HCT116 (cell line): ENCODE measurements around the gene SUPT6H. TPM values are rescaled to one million over a fixed set of nuclear protein-coding genes. Genes with fewer than 3 reads are reported as not detected.

Experiments used
- ATAC-seq: fragments of 200-7000 bp; cut with Tn5 transposase; 2 replicates; pipeline ENCODE4 v1.9.1; 2020; ENCODE audit warnings: mild to moderate bottlenecking, moderate library complexity
- BruUV-seq: library from RNA; stranded (reverse); fragments of 400-500 nt; replicated peaks from 2 replicates; lab custom pipeline; 2021; lab: Mats Ljungman, UMichigan
- CTCF ChIA-PET: fragments of 300-600 bp; sonication (Branson Sonifier 250); formaldehyde crosslinking; loops from one replicate; lab custom pipeline; 2021; ENCODE audit warnings: antibody characterized with exemption; lab: Charles Lee
- POLR2A ChIA-PET: fragments of 300-600, 350-600 bp; sonication (Branson Sonifier 250); formaldehyde crosslinking; loops from one replicate; lab custom pipeline; 2021; ENCODE audit warnings: antibody characterized with exemption; lab: Charles Lee
- RAD21 ChIA-PET, 2 experiments: fragments of 300-600 bp; sonication (Branson Sonifier 250); formaldehyde crosslinking; loops; one replicate each; lab custom pipeline; 2023; ENCODE audit warnings: low total read pairs in 2 of 2; ENCODE audit not compliant: uncharacterized antibody in 2 of 2, unreplicated experiment in 2 of 2, low non-redundant PET in 1 of 2; lab: Charles Lee
- DNase-seq: peaks from one replicate; pipeline ENCODE4 v3.0.0-alpha.2; 2010; ENCODE audit warnings: low read depth, low spot score
- H2AFZ ChIP-seq: fragments of 200-600 bp; shearing (Covaris generic), sonication (generic); 2 replicates; pipeline ENCODE4 v1.6.1; 2017; ENCODE audit warnings: low read depth, mixed run types, mixed read lengths, antibody characterized with exemption, low read length; ENCODE audit not compliant: poor library complexity, severe bottlenecking
- H3K27ac ChIP-seq: 2 replicates; pipeline ENCODE4 v1.5.1; 2012; ENCODE audit warnings: low read depth, low read length
- H3K27me3 ChIP-seq: fragments of 200-600 bp; sonication (generic); 2 replicates; pipeline ENCODE4 v1.6.1; 2016; ENCODE audit warnings: mixed run types, low read length, mixed read lengths; ENCODE audit not compliant: insufficient read depth
- H3K36me3 ChIP-seq, 2 experiments: fragments of 200-500 bp in 1 of 2; fragments of 200-600 bp in 1 of 2; sonication (Bioruptor generic) in 1 of 2; sonication (generic) in 1 of 2; 2 replicates each; pipeline versions ENCODE4 v1.5.1 to v1.6.1; 2014 to 2016; ENCODE audit warnings: low read length in 2 of 2, inconsistent platforms in 1 of 2, mixed read lengths in 1 of 2, mixed run types in 1 of 2; ENCODE audit not compliant: insufficient read depth in 2 of 2, control insufficient read depth in 1 of 2
- H3K4me1 ChIP-seq, 2 experiments: fragments of 200-600 bp in 1 of 2; sonication (generic) in 1 of 2; 2 replicates each; pipeline versions ENCODE4 v1.5.1 to v1.6.1; 2012 to 2017; ENCODE audit warnings: low read length in 2 of 2, inconsistent platforms in 1 of 2, mild to moderate bottlenecking in 1 of 2, mixed read lengths in 1 of 2, mixed run types in 1 of 2, moderate library complexity in 1 of 2; ENCODE audit not compliant: insufficient read depth in 2 of 2, control insufficient read depth in 1 of 2
- H3K4me2 ChIP-seq: fragments of 200-600 bp; sonication (generic); 2 replicates; pipeline ENCODE4 v1.6.1; 2017; ENCODE audit warnings: mixed run types, low read length, mixed read lengths
- H3K4me3 ChIP-seq, 2 experiments: fragments of 200-600 bp in 1 of 2; sonication (generic) in 1 of 2; replicated peaks in 1 of 2; 2 replicates each; pipeline ENCODE4 v1.5.1; 2011 to 2016; ENCODE audit warnings: low read length in 2 of 2, control low read depth in 1 of 2, low read depth in 1 of 2, mild to moderate bottlenecking in 1 of 2, mixed read lengths in 1 of 2, mixed run types in 1 of 2
- H3K79me2 ChIP-seq: fragments of 200-600 bp; sonication (generic); 2 replicates; pipeline ENCODE4 v1.6.1; 2017; ENCODE audit warnings: mild to moderate bottlenecking, mixed run types, low read length, moderate library complexity, mixed read lengths; ENCODE audit not compliant: insufficient read depth
- H3K9ac ChIP-seq: fragments of 200-600 bp; sonication (generic); 2 replicates; pipeline ENCODE4 v1.6.1; 2016; ENCODE audit warnings: low read length, mixed read lengths
- H3K9me2 ChIP-seq: fragments of 200-600 bp; sonication (generic), shearing (Covaris generic); 2 replicates; pipeline ENCODE4 v1.6.1; 2017; ENCODE audit warnings: mixed run types, mild to moderate bottlenecking, moderate library complexity; ENCODE audit not compliant: insufficient read depth
- H3K9me3 ChIP-seq, 2 experiments: fragments of 200-500 bp in 1 of 2; fragments of 200-600 bp in 1 of 2; sonication (Bioruptor generic) in 1 of 2; sonication (generic) in 1 of 2; 2 replicates each; pipeline ENCODE4 v1.6.1; 2014 to 2017; ENCODE audit warnings: low read length in 2 of 2, mixed read lengths in 2 of 2, inconsistent platforms in 1 of 2, low read depth in 1 of 2, mild to moderate bottlenecking in 1 of 2, mixed run types in 1 of 2, moderate library complexity in 1 of 2; ENCODE audit not compliant: control insufficient read depth in 1 of 2, insufficient read depth in 1 of 2
- H4K20me1 ChIP-seq: fragments of 200-600 bp; sonication (generic), shearing (Covaris generic); 2 replicates; pipeline ENCODE4 v1.6.1; 2017; ENCODE audit warnings: mixed run types, mild to moderate bottlenecking, moderate library complexity; ENCODE audit not compliant: insufficient read depth
- YY1 ChIP-seq: IDR thresholded peaks from 2 replicates; pipeline ENCODE4 v1.6.1; 2011; ENCODE audit warnings: low read length, low read depth, moderate library complexity, mild to moderate bottlenecking; ENCODE audit not compliant: insufficient replicate concordance; ENCODE audit errors: extremely low read depth
- intact Hi-C: fragments of 100-400 bp; cut with micrococcal nuclease; formaldehyde crosslinking; loops from 2 replicates; pipeline ENCODE4 v1.10.0; 2022
- total RNA-seq: library from RNA; stranded (reverse); gene quantifications from one replicate; pipeline ENCODE4 v1.2.1, GENCODE V29; 2021; ENCODE audit not compliant: unreplicated experiment
- TF ChIP-seq, protein P1 (sequence below), 3 experiments: fragments of 200-600 bp in 1 of 3; sonication (generic) in 1 of 3; IDR thresholded peaks in 2 of 3; conservative IDR thresholded peaks in 1 of 3; 2 replicates each; pipeline ENCODE4 v1.5.1; 2012 to 2017; ENCODE audit warnings: low read depth in 2 of 3, low read length in 2 of 3, antibody characterized with exemption in 1 of 3, borderline replicate concordance in 1 of 3, control low read depth in 1 of 3, mild to moderate bottlenecking in 1 of 3, mixed read lengths in 1 of 3, mixed run types in 1 of 3, moderate library complexity in 1 of 3; ENCODE audit not compliant: insufficient read depth in 1 of 3

The SUPT6H gene
- total RNA-seq, 1 experiment from 2014 or later = 62.1 TPM

- peaks cover 12 to 29% of the 10 kb centered on the region in 2 experiments for H3K4me1 ChIP-seq
Observed at GRCh38 chr17:28643983-28644786, 17.8 kb upstream of the SUPT6H start.

More at GRCh38 chr17:28643983-28644786, 17.8 kb upstream of the SUPT6H start:
- Histone ChIP-seq H3K27me3 (no peaks in the 10 kb centered on the region), H3K4me2 (peak overlapping the region; percentile 90), H4K20me1 (peaks cover 7% of the 10 kb centered on the region; the same call in 1 of the 2 replicates), H2AFZ (no peak overlapping the region), H3K4me3 (peak overlapping the region; percentile 77 to 83), H3K9me2 (no peaks in the 10 kb centered on the region), H3K36me3 (peaks cover 38 to 42% of the 10 kb centered on the region in 2 experiments), H3K27ac (peak overlapping the region; percentile 74), H3K79me2 (peaks cover 50% of the 10 kb centered on the region), H3K9me3 (no peaks in the 10 kb centered on the region), H3K9ac (peak overlapping the region; percentile 83)
- RAD21 ChIA-PET = no interaction called here
- DNase-seq (peak; percentile 31), ATAC-seq (peak; percentile 21)
- CTCF ChIA-PET = interaction anchor here (0.7 to 1.8 kb wide), 14 partner anchors 9 to 468 kb away, joined by 3 to 10 read pairs (median 3); partner anchors contain the start of genes PHF12, PROCA1, SDF2 and SUPT6H
- BruUV-seq = no TSS peak
- POLR2A ChIA-PET = interaction anchor here (1.1 to 3.1 kb wide), 4 partner anchors 17 to 81 kb away, joined by 3 to 19 read pairs (median 8); partner anchors contain the start of genes RPL23A, SDF2 and SUPT6H
- intact Hi-C loops = loop anchor here (10.0 kb wide), 1 partner anchor 261 kb away; the partner anchor contains the start of gene DHRS13
- TF ChIP-seq, protein P1, sequence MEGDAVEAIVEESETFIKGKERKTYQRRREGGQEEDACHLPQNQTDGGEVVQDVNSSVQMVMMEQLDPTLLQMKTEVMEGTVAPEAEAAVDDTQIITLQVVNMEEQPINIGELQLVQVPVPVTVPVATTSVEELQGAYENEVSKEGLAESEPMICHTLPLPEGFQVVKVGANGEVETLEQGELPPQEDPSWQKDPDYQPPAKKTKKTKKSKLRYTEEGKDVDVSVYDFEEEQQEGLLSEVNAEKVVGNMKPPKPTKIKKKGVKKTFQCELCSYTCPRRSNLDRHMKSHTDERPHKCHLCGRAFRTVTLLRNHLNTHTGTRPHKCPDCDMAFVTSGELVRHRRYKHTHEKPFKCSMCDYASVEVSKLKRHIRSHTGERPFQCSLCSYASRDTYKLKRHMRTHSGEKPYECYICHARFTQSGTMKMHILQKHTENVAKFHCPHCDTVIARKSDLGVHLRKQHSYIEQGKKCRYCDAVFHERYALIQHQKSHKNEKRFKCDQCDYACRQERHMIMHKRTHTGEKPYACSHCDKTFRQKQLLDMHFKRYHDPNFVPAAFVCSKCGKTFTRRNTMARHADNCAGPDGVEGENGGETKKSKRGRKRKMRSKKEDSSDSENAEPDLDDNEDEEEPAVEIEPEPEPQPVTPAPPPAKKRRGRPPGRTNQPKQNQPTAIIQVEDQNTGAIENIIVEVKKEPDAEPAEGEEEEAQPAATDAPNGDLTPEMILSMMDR (IDR thresholded peaks at IDR 0.05 in 2 of 3, conservative IDR thresholded peaks at IDR 0.05 in 1 of 3; ENCODE audit: borderline replicate concordance in 1 of 3, insufficient read depth in 1 of 3, low read depth in 2 of 3, low read length in 2 of 3) = peak in 2 of 3 experiments; percentile 55 to 69; a peak in 4 of 6 replicates
- TF ChIP-seq YY1 = no peak
